HCT116 (cell line): ENCODE measurements around the gene ESRP2.

Experiments
- EZH2 ChIP-seq: fragments of 200-600 bp; sonication (generic); IDR thresholded peaks from 2 replicates; pipeline ENCODE4 v1.6.1; 2017; ENCODE audit warnings: antibody characterized with exemption, mixed run types
- EZH2phosphoT487 ChIP-seq: fragments of 200-600 bp; IDR thresholded peaks from 2 replicates; pipeline ENCODE4 v1.6.1; 2018; ENCODE audit warnings: antibody characterized with exemption, borderline replicate concordance
- POLR2AphosphoS5 ChIP-seq: IDR thresholded peaks from 2 replicates; pipeline ENCODE4 v1.6.1; 2011; ENCODE audit warnings: mild to moderate bottlenecking, low read depth, low read length, moderate library complexity
- RAD21 ChIP-seq: IDR thresholded peaks from 2 replicates; pipeline ENCODE4 v1.6.1; 2012; ENCODE audit warnings: low read depth, mild to moderate bottlenecking
- SIN3A ChIP-seq: IDR thresholded peaks from 2 replicates; pipeline ENCODE4 v1.6.1; 2012; ENCODE audit warnings: low read depth
- YY1 ChIP-seq: IDR thresholded peaks from 2 replicates; pipeline ENCODE4 v1.6.1; 2011; ENCODE audit warnings: low read length, low read depth, moderate library complexity, mild to moderate bottlenecking; ENCODE audit not compliant: insufficient replicate concordance; ENCODE audit errors: extremely low read depth
- TF ChIP-seq, protein P1 (sequence below), 3 experiments: fragments of 200-600 bp in 1 of 3; sonication (generic) in 1 of 3; IDR thresholded peaks in 2 of 3; conservative IDR thresholded peaks in 1 of 3; 2 replicates each; pipeline ENCODE4 v1.5.1; 2012 to 2017; ENCODE audit warnings: low read depth in 2 of 3, low read length in 2 of 3, antibody characterized with exemption in 1 of 3, borderline replicate concordance in 1 of 3, control low read depth in 1 of 3, mild to moderate bottlenecking in 1 of 3, mixed read lengths in 1 of 3, mixed run types in 1 of 3, moderate library complexity in 1 of 3; ENCODE audit not compliant: insufficient read depth in 1 of 3
- TF ChIP-seq, protein P2 (sequence below): IDR thresholded peaks from 2 replicates; pipeline ENCODE4 v1.6.1; 2012; ENCODE audit warnings: low read depth
- TF ChIP-seq, protein P3 (sequence below): IDR thresholded peaks from 2 replicates; pipeline ENCODE4 v1.6.1; 2011; ENCODE audit warnings: mild to moderate bottlenecking, low read length, moderate library complexity; ENCODE audit not compliant: insufficient replicate concordance; ENCODE audit errors: extremely low read depth

DNA sequence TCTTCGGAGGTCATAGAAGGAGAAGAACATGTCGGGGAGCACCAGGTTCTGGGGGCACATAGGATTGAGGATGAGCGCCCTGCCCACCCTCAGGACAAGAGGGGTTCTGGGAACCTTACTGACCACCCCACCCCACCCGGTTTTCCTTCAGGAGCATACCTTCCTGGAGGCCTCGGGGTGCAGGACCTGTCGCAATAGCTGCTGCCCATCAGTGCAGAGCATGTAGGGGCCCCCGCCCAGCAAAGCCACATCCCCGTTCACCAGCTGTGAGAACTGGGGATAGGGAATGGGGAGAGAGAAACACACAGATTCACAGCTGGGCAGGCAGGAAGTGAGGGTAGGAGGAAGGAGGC, 2.1 kb downstream of the ESRP2 start:
- TF ChIP-seq EZH2phosphoT487, result no peak
- TF ChIP-seq, protein P1, sequence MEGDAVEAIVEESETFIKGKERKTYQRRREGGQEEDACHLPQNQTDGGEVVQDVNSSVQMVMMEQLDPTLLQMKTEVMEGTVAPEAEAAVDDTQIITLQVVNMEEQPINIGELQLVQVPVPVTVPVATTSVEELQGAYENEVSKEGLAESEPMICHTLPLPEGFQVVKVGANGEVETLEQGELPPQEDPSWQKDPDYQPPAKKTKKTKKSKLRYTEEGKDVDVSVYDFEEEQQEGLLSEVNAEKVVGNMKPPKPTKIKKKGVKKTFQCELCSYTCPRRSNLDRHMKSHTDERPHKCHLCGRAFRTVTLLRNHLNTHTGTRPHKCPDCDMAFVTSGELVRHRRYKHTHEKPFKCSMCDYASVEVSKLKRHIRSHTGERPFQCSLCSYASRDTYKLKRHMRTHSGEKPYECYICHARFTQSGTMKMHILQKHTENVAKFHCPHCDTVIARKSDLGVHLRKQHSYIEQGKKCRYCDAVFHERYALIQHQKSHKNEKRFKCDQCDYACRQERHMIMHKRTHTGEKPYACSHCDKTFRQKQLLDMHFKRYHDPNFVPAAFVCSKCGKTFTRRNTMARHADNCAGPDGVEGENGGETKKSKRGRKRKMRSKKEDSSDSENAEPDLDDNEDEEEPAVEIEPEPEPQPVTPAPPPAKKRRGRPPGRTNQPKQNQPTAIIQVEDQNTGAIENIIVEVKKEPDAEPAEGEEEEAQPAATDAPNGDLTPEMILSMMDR (IDR thresholded peaks at IDR 0.05 in 2 of 3, conservative IDR thresholded peaks at IDR 0.05 in 1 of 3; ENCODE audit: borderline replicate concordance in 1 of 3, insufficient read depth in 1 of 3, low read depth in 2 of 3, low read length in 2 of 3), result no peak
- TF ChIP-seq EZH2, result no peak
- TF ChIP-seq, protein P2, sequence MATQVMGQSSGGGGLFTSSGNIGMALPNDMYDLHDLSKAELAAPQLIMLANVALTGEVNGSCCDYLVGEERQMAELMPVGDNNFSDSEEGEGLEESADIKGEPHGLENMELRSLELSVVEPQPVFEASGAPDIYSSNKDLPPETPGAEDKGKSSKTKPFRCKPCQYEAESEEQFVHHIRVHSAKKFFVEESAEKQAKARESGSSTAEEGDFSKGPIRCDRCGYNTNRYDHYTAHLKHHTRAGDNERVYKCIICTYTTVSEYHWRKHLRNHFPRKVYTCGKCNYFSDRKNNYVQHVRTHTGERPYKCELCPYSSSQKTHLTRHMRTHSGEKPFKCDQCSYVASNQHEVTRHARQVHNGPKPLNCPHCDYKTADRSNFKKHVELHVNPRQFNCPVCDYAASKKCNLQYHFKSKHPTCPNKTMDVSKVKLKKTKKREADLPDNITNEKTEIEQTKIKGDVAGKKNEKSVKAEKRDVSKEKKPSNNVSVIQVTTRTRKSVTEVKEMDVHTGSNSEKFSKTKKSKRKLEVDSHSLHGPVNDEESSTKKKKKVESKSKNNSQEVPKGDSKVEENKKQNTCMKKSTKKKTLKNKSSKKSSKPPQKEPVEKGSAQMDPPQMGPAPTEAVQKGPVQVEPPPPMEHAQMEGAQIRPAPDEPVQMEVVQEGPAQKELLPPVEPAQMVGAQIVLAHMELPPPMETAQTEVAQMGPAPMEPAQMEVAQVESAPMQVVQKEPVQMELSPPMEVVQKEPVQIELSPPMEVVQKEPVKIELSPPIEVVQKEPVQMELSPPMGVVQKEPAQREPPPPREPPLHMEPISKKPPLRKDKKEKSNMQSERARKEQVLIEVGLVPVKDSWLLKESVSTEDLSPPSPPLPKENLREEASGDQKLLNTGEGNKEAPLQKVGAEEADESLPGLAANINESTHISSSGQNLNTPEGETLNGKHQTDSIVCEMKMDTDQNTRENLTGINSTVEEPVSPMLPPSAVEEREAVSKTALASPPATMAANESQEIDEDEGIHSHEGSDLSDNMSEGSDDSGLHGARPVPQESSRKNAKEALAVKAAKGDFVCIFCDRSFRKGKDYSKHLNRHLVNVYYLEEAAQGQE, result no peak
- TF ChIP-seq SIN3A, result no peak
- no peak for TF ChIP-seq POLR2AphosphoS5
- TF ChIP-seq YY1, result no peak
- no peak for TF ChIP-seq RAD21
- TF ChIP-seq, protein P3, sequence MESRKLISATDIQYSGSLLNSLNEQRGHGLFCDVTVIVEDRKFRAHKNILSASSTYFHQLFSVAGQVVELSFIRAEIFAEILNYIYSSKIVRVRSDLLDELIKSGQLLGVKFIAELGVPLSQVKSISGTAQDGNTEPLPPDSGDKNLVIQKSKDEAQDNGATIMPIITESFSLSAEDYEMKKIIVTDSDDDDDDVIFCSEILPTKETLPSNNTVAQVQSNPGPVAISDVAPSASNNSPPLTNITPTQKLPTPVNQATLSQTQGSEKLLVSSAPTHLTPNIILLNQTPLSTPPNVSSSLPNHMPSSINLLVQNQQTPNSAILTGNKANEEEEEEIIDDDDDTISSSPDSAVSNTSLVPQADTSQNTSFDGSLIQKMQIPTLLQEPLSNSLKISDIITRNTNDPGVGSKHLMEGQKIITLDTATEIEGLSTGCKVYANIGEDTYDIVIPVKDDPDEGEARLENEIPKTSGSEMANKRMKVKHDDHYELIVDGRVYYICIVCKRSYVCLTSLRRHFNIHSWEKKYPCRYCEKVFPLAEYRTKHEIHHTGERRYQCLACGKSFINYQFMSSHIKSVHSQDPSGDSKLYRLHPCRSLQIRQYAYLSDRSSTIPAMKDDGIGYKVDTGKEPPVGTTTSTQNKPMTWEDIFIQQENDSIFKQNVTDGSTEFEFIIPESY, result no peak
